ENCODE data around the gene SPN.
A peak's percentile ranks its signal among the peaks of the same experiment; 100 is the strongest.

The SPN gene

GRCh38 chr16:29676989-29677785 lies 14.1 kb downstream of the SPN start:
- no peak overlapping the region for H2AFZ ChIP-seq (ENCODE audit: low read length)
- peaks cover 51% of the 10 kb centered on the region for H3K4me1 ChIP-seq (ENCODE audit: insufficient read depth, low read length, severe bottlenecking)
- no peaks in the 10 kb centered on the region for H3K9me2 ChIP-seq (ENCODE audit: low read depth, low read length)
- H3K4me3 ChIP-seq (ENCODE audit: low read depth, low read length, poor library complexity, severe bottlenecking) = no peak overlapping the region
- no peaks in the 10 kb centered on the region for H3K27me3 ChIP-seq (ENCODE audit: insufficient read depth, low read length)
- no peaks in the 10 kb centered on the region for H3F3A ChIP-seq (ENCODE audit: insufficient read depth, low read length)
- no peak overlapping the region for H3K4me2 ChIP-seq (ENCODE audit: low read length)
- no peaks in the 10 kb centered on the region for H3K9me3 ChIP-seq (ENCODE audit: low read length)
- peak overlapping the region; percentile 94 for H3K27ac ChIP-seq (ENCODE audit: low read depth, low read length, poor library complexity, severe bottlenecking)
- H3K36me3 ChIP-seq (ENCODE audit: insufficient read depth, low read length) = no peaks in the 10 kb centered on the region; the same call in none of the 2 replicates
- H3K79me2 ChIP-seq (ENCODE audit: insufficient read depth, low read length) = 0 out of 2 replicates have a peak, but pooled peaks cover 3% of the 10 kb centered on the region
- H3K9ac ChIP-seq (ENCODE audit: low read length) = no peak overlapping the region
- H4K20me1 ChIP-seq (ENCODE audit: insufficient read depth, low read length) = no peaks in the 10 kb centered on the region
- no peak for TF ChIP-seq EZH2 (IDR thresholded peaks at IDR 0.05; ENCODE audit: borderline replicate concordance, low read length)

- no peak within 1 kb of the TSS for H2AFZ ChIP-seq (ENCODE audit: low read length)
- H3K4me2 ChIP-seq (ENCODE audit: low read length) = peak within 1 kb of the TSS; percentile 82
- H3K9ac ChIP-seq (ENCODE audit: low read length) = peak within 1 kb of the TSS; percentile 87
- H3K79me2 ChIP-seq (ENCODE audit: insufficient read depth, low read length) = 0 out of 2 replicates have a peak, but pooled peaks cover 3% of the 10 kb centered on the region
- peaks cover 7% of the 10 kb centered on the region; the same call in 1 of the 2 replicates for H3K36me3 ChIP-seq (ENCODE audit: insufficient read depth, low read length)
- peaks cover 49% of the 10 kb centered on the region for H3K4me1 ChIP-seq (ENCODE audit: insufficient read depth, low read length, severe bottlenecking)
- TF ChIP-seq CTCF (IDR thresholded peaks at IDR 0.05; ENCODE audit: low read length) (no peak), EZH2 (IDR thresholded peaks at IDR 0.05; ENCODE audit: borderline replicate concordance, low read length) (no peak)
- H3K27ac ChIP-seq (ENCODE audit: low read depth, low read length, poor library complexity, severe bottlenecking) = peak within 1 kb of the TSS; percentile 94
- H3K27me3 ChIP-seq (ENCODE audit: insufficient read depth, low read length) = no peaks in the 10 kb centered on the region
- H4K20me1 ChIP-seq (ENCODE audit: insufficient read depth, low read length) = no peaks in the 10 kb centered on the region
- H3K9me3 ChIP-seq (ENCODE audit: low read length) = no peaks in the 10 kb centered on the region
- peak within 1 kb of the TSS; percentile 69 for H3K4me3 ChIP-seq (ENCODE audit: low read depth, low read length, poor library complexity, severe bottlenecking)
- no peaks in the 10 kb centered on the region for H3F3A ChIP-seq (ENCODE audit: insufficient read depth, low read length)
- no peaks in the 10 kb centered on the region for H3K9me2 ChIP-seq (ENCODE audit: low read depth, low read length)
Measured at GRCh38 chr16:29678691-29679267, 15.7 kb downstream of the SPN start, which contains the start of gene QPRT. QPRT (plus strand) TSS chr16:29679180; CDS start chr16:29679198, 18 bp downstream.

- peak overlapping the region; percentile 82 for H3K4me2 ChIP-seq (ENCODE audit: low read length)
Measured at GRCh38 chr16:29680180-29680598, 17.1 kb downstream of the SPN start.

More at GRCh38 chr16:29680180-29680598, 17.1 kb downstream of the SPN start:
- peak overlapping the region; percentile 32; the same call in 1 of the 2 replicates for H3K9ac ChIP-seq (ENCODE audit: low read length)
- H3K9me2 ChIP-seq (ENCODE audit: low read depth, low read length) = no peaks in the 10 kb centered on the region
- peaks cover 42% of the 10 kb centered on the region for H3K4me1 ChIP-seq (ENCODE audit: insufficient read depth, low read length, severe bottlenecking)
- H3K79me2 ChIP-seq (ENCODE audit: insufficient read depth, low read length) = 0 out of 2 replicates have a peak, but pooled peaks cover 3% of the 10 kb centered on the region
- H3K9me3 ChIP-seq (ENCODE audit: low read length) = no peaks in the 10 kb centered on the region
- no peaks in the 10 kb centered on the region for H4K20me1 ChIP-seq (ENCODE audit: insufficient read depth, low read length)
- peaks cover 15% of the 10 kb centered on the region; the same call in 1 of the 2 replicates for H3K36me3 ChIP-seq (ENCODE audit: insufficient read depth, low read length)
- H3K4me3 ChIP-seq (ENCODE audit: low read depth, low read length, poor library complexity, severe bottlenecking) = peak overlapping the region; percentile 69
- TF ChIP-seq CTCF (IDR thresholded peaks at IDR 0.05; ENCODE audit: low read length) = no peak
- TF ChIP-seq EZH2 (IDR thresholded peaks at IDR 0.05; ENCODE audit: borderline replicate concordance, low read length) = no peak
- H3K27me3 ChIP-seq (ENCODE audit: insufficient read depth, low read length) = no peaks in the 10 kb centered on the region
- peak overlapping the region; percentile 94 for H3K27ac ChIP-seq (ENCODE audit: low read depth, low read length, poor library complexity, severe bottlenecking)
- no peak overlapping the region for H2AFZ ChIP-seq (ENCODE audit: low read length)
- no peaks in the 10 kb centered on the region for H3F3A ChIP-seq (ENCODE audit: insufficient read depth, low read length)

Data from OCI-LY1 (cell line).